Fibroblast of gingiva (primary cell): ENCODE measurements around the gene FHDC1.

ENCODE experiments used
- DNase-seq: peaks from one replicate; pipeline ENCODE4 v3.0.0-alpha.2; 2011; ENCODE audit warnings: low read depth

FHDC1 gene

GRCh38 chr4:153005899-153006381 lies 69.8 kb downstream of the FHDC1 start:
- DNase-seq = no peak

- DNase-seq = no peak
Measured at GRCh38 chr4:153008578-153009199, 72.6 kb downstream of the FHDC1 start.

- no peak for DNase-seq
Measured at GRCh38 chr4:153010146-153010545, 74.0 kb downstream of the FHDC1 start.

GRCh38 chr4:153013202-153013977 lies 77.3 kb downstream of the FHDC1 start:
- no peak for DNase-seq

- no peak for DNase-seq
Measured at GRCh38 chr4:153014460-153014859, 78.3 kb downstream of the FHDC1 start.

GRCh38 chr4:153016592-153016991 lies 80.5 kb downstream of the FHDC1 start:
- no peak for DNase-seq

GRCh38 chr4:153018031-153018430 lies 81.9 kb downstream of the FHDC1 start:
- DNase-seq = no peak

GRCh38 chr4:153018684-153019083 lies 82.6 kb downstream of the FHDC1 start:
- no peak for DNase-seq

- DNase-seq = no peak
Measured at GRCh38 chr4:153019906-153020305, 83.8 kb downstream of the FHDC1 start.

- DNase-seq = no peak
Measured at GRCh38 chr4:153020457-153020856, 84.3 kb downstream of the FHDC1 start.

- no peak for DNase-seq
Measured at GRCh38 chr4:153021276-153021675, 85.2 kb downstream of the FHDC1 start.

GRCh38 chr4:153022241-153022715 lies 86.2 kb downstream of the FHDC1 start:
- no peak for DNase-seq

GRCh38 chr4:153023139-153023538 lies 87.0 kb downstream of the FHDC1 start:
- no peak for DNase-seq

GRCh38 chr4:153023692-153024394 lies 87.7 kb downstream of the FHDC1 start:
- no peak for DNase-seq

GRCh38 chr4:153024466-153024865 lies 88.3 kb downstream of the FHDC1 start:
- DNase-seq = no peak

- DNase-seq = no peak
Measured at GRCh38 chr4:153025406-153025805, 89.3 kb downstream of the FHDC1 start.

GRCh38 chr4:153026591-153027346 lies 90.6 kb downstream of the FHDC1 start:
- DNase-seq = no peak

GRCh38 chr4:153027866-153028265 lies 91.7 kb downstream of the FHDC1 start:
- no peak for DNase-seq

- no peak for DNase-seq
Measured at GRCh38 chr4:153028535-153028934, 92.4 kb downstream of the FHDC1 start.
